Stimulated activated CD4-positive, alpha-beta T cell treated with anti-CD3 and anti-CD28 coated beads, Interleukin-4, amount 100 ng/mL, for 4 hours (primary cell): ENCODE data around the gene SPTLC1.

ENCODE experiments used
- DNase-seq, 2 experiments: peaks; one replicate each; pipeline ENCODE4 v3.0.0-alpha.2; 2020

SPTLC1 gene

DNA sequence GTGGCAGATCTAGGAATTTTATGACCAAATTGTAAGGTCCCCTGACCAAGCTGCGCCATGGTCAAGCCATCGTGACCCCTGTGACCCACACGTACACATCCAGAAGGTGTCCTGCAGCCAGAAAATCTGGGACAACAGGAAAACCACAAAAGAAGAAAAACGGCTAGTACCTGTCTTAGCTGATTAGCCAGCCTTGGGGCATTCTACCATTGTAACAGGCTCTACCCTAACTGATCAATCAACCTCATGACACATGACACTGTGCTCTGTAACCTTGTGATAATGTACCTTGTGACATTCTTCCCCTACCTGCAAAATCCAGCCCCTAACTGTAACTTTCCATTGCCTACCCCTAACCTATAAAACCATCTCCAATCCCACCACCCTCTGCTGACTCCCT lies 43.6 kb downstream of the SPTLC1 start:
- no peak for DNase-seq

DNA sequence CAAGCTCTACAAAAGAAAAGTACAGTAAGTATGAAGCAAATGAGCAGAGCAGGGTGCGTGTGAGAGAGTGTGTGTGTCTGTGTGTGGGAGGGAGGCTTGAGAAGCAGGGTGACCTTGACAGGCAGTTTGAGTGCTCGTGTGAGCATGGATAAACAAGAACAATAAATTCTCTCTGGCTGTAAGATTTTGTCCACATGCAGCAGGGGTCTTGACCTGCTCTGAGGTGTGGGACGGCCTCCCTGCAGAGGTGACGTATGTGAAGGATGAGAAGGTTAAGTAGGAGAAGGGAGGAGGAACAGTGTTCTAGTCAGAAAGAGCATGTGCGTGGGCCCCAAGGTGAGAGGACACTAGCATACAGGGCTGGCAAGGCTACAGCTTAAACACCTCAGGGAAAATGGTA lies 49.0 kb downstream of the SPTLC1 start:
- no peak for DNase-seq

DNA sequence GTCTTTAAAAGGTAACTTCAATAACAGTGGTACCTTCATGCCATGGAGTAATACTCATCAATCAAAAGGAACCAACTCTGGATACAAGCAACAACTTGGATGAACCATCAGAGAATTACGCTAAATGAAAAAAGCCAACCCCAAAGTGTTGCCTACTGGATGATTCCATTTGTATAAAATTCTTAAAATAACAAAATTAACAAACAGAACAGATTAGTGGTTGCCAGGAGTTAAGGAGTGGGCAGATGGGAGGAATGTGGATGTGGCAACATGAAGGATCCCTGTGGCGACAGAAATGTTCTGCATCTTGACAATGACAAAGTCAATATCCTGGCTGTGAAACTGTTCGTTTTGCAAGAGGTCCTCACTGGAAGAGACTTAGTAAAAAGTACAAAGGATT lies 50.5 kb downstream of the SPTLC1 start:
- DNase-seq: no peak

GRCh38 chr9:92061184-92061583 lies 54.0 kb downstream of the SPTLC1 start:
- no peak for DNase-seq

- no peak for DNase-seq
Measured at GRCh38 chr9:92059661-92060060, 55.6 kb downstream of the SPTLC1 start.

DNA sequence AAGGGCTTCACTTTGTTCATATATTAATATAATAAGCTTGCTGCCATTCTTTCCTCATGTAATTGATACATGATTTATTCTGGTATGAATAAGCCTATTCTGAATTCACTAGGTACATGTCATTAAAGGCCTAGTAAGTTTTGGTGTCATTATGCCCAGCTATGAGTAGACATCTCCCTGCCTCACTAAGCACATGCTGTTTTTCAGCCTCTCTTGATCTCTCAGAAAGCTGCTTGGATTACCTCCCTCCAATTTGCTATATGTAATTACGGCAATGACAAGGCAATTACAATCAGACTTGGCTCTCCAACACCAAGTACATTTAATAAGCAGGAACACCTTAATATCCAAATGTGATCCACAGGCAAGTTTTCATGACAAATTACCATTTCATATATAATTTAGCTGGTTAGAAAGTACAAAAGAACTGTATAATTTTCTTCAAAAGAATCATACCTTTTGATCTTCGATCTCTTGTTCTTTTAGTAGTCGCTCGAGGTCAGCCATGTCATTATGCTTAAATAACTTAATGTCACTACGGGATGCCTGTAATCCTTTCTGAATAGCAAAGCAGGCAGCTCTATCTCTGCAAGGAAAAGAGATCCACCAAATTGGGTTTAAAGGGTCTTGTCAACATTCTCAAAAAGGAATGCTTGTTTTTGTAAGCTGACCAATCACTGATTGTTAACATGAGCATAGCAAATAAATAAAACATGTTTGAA lies 56.3 kb downstream of the SPTLC1 start:
- no peak for DNase-seq

- no peak for DNase-seq
Measured at GRCh38 chr9:92058026-92058425, 57.2 kb downstream of the SPTLC1 start.

DNA sequence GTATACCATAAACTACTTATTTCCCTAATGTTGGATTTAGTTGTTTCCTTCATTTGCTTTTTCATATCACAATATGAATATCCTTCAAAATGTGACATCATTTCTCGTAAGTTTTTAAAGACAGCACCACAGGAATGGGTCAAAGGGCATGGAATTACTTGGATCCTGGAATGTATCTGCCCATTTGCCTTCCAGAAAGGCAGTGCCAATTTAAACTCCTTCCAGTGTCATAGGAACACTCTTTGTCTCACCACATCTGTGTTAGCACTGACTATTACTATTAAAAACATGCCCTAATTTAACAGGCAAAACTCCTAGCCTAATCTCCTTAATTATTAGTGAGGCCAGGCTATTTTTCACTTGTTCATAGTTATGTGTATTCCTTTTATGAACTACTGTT lies 58.0 kb downstream of the SPTLC1 start:
- DNase-seq: no peak

DNA sequence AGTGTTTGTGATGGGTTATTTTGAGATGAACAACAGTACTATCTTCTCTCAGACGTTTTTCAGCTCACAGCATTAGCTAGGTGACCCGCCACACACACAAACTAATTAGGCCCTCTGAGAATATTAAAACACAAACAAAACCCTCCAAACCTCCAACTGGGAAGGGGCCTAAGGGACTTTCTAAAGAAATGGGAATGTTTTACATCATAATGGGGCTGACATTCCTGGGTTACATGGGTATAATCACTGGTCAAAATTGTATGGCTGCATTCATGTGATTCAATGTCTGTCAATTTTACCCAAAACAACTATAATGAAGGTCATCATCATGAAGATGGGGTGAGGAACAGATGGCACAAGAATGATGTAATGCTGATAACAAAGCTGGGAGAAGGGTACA lies 59.6 kb downstream of the SPTLC1 start:
- no peak for DNase-seq

DNA sequence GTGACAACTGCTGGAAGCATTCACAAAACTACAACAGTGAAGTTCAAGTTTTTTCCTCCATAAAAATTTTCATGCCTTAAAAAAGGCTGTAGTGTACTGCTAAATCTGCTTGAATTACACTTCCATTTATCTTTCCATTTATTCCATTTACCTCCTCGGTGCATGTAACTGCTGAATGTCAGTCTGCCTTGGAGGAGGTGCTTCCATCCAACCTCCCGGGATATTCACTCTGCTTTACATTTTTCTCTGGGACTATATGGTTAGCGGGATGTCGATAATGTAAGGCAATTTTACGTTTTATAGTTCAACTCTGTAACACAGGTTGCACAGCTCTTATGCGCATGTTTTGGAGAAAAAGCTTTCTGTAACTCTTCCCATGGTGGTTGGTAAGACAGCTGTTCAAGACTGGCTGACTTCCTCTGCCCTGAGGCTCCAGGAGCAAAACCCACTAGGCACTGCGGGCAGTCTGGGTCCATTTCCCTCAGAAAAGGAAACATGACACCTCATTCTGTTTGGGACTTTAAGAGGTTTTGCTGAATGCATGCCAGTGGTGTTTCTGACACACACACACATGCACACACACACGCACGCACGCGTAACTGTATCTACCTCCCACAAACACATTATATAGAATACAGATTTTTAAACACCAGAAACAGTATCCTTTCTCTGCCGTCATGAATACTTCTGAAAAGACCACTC lies 66.1 kb downstream of the SPTLC1 start:
- DNase-seq: no peak

DNA sequence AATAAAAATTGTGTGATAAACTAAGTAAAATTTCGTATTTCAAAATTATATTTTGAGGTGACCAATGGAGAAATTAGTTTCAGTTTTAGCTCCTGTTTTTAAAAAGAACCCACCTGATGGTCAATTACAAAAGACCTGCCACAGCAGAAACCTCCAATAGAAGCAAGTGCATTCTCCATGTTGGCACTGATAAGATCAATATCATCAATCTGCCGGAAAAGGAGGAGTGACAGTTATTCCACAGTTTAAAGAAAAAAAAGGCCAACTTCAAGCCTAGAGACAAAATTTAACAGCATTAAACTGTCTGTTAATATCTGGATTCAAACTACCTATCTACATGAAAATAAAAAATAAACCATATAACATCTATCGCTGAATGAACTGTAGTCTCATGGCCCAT lies 67.7 kb downstream of the SPTLC1 start:
- DNase-seq: no peak

DNA sequence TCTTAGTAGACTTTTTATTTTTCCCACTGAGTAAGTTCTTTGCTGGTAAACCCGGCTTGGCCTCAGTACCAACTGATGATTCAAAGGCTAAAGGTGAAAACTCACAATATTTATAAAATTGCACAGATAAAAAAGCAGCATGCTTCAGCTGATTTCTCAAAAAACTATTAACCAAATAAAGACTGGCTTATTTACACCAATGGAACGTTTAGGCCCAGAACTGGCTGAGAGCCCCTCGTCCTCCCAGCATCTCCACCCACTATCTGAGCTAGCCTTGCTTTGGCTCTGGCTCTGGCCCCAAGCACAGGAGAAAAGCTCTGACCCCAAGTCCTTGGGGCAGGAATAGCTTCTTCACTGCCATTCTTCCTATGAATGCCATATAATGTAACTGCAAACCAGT lies 68.5 kb downstream of the SPTLC1 start:
- DNase-seq: no peak

DNA sequence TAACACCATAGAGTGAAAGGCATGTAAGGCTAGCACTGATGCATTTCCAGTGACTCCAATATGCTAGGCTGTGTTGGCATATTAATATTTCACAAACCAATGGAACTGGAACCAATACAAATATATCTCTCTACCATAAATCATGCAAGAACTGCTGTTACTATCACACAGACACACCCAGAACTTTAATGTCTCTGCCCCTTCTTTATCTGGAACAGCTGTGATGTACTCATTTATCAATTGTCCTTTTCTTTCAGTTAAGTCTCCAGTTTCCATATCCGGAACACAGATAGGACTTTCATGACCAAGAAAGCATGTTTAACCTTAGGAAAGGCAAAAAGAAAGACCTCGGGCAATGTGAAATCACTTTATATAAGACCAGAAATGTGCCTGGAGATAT lies 70.3 kb downstream of the SPTLC1 start:
- no peak for DNase-seq

DNA sequence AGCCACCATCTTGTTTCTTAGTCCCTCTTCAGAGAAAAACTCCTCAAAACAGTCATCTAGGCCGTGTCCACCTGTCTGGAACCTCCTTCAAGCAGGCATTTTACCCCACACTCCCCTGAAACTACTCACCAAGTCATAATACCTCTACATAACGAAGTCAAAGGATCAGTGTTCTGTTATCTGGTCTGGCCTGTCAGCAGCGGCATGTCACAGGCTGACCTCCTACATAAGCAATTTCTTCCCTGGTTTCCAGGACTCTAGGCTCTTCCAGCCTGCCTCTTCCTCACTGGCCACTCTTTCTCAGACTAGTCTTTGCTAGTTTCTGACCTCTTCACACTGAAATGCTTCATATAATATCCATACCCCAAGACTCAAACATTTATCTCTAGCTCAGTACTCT lies 72.2 kb downstream of the SPTLC1 start:
- DNase-seq: no peak

DNA sequence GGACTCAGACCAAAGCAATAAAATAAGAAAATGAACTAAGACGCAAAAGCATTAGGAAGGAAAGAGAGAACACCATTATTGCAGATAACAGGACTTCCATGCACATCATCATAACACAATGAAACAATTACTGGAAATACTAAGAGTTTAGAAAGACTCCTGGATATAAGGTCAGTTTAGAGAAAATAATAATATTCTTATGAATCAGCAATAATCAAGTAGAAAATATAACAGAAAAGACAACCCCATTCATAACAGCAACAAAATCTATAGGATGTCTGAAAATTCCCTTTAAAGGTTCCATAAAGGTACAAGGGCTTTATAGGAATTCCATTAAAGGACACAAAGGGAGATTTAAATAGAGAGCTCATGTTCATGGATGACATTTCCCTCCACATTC lies 73.0 kb downstream of the SPTLC1 start:
- DNase-seq: no peak

DNA sequence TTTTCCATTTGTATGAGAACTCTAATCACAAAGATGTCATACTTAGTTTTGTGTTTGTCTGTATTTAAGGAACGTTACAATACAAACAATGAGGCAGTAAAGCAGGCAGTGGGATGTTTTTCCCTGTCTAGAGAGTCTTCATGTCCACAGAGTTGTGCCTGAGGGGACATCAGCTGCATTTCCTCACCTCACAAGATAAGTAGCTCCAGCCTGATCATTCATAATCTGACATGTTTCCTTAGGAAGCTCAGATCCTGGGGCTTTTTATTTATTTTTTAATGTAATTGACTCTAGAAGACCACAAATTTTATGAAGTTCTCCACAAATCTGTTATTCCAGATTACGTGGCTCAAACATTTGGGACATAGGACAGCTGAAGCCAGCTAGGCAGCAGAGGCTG lies 78.5 kb downstream of the SPTLC1 start:
- no peak for DNase-seq

DNA sequence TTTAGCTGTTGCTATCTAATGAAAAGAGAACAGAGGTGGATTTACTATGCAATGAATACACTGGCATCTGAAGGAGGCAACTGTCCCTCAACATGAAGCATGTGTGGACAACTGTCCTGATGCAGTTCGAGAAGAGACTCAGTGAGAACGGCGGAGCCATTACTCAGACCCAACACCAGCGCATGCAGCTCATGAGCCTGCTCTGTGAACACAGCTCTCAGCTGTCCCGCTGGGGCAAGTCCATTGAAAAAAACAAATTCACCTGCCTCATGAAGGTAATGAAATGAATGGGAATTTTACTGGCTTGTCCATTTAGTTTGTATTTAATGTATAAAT lies 78.8 kb downstream of the SPTLC1 start:
- no peak for DNase-seq

- DNase-seq: no peak
Measured at GRCh38 chr9:92035687-92036410, 79.4 kb downstream of the SPTLC1 start.

- DNase-seq: no peak
Measured at GRCh38 chr9:92035146-92035545, 80.1 kb downstream of the SPTLC1 start.

DNA sequence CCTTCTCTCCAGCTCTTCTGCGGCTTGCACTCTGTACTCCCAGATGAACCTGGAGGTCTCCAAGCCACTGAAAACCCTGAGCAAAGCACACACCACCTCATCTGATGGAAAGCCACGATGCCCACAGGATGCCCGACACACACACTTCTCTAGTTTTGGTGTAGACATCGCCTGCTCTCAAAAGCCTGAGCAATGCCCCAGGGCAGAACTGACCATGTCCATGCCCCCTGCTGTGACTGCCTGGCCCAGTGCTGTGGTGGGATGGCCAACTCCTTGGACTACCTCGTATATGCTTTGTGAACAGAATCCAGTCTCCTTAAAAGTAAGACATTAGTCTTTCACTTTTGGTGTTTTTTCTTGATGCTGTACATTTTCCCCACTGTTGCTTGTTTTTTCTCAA lies 81.2 kb downstream of the SPTLC1 start:
- DNase-seq: no peak

DNA sequence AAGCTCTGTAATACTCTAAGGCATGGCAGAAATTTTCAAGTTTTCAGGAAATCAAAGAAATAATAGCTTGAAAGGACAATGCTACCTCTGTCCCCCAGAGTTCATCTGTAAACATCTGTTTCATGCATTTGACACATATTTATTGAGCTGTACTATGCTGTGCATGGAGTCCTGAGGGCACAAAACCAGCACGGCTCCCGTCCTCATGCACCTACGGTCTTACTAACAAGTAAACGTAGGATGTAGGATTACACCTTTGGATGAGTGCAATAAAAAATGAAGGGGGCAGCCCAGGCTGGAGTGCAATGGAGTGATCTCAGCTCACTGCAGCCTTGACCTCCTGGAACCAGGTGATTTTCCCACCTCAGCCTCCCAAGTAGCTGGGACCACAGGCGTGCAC lies 81.9 kb downstream of the SPTLC1 start:
- DNase-seq: no peak

DNA sequence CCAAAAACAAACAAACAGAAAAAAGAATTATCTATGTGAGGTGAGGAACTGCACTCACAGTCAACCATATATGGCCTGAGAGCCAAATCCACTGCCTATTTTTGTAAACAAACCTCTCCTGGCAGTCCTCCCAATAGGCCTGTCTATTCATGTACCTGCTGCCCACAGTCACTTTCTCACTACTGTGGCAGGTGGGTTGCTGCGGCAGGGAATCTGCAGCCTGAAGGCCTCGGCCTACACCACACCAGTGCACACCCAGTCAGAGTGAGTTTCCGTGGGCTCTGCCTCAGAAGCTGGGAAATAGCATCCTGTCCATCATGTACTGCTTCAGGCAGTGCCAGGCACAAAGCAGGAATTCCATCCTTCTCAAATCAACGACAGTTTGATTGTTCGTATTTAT lies 82.3 kb downstream of the SPTLC1 start:
- DNase-seq: no peak

DNA sequence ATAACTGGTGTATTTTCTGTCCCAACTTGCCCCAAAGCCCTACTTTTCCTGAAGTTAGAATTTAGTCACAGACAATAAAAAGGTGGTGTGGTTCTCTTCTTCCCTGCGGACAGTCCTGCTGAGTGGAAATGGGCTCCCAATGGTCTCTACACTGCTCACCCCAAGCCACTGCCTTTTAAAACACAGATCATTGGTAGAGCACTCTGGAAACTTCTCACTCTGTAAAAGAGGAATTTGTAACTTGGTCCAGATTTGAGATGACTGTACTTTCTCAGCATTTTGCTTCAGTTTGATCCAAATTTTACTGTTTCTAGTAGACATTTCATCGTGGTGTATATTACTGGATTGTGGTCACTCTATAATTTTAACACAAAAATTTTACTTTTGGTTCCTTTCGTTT lies 84.8 kb downstream of the SPTLC1 start:
- no peak for DNase-seq

DNA sequence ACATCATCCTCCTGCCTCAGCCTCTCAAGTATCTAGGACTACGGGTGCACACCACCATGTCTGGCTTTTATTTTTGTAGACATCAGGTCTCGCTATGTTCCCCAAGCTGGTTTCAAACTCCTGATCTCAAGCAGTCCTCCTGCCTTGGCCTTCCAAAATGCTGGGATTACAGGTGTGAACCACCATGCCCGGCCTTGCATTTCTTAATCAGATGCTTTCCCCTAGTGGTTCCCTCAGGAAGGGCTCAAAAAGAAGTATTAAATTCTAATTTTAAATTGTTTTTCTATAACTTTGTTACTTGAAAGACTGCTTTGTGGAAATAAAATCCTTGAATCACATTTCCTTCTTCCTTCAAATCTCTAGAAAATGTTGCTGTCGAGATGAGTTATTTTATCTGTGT lies 85.7 kb downstream of the SPTLC1 start:
- no peak for DNase-seq
